Activated naive CD4-positive, alpha-beta T cell treated with anti-CD3 and anti-CD28 coated beads, Interleukin-2, amount 50 U/mL, for 16 hours (primary cell): ENCODE measurements around the gene NSDHL.
"Not testable (repeated sequence)": the region's sequence is repeated elsewhere in the genome, so short reads cannot be mapped to it uniquely, and the experiment has no call there.

ENCODE experiments used
- DNase-seq: peaks from one replicate; pipeline ENCODE4 v3.0.0-alpha.2; 2020

The NSDHL gene

DNA sequence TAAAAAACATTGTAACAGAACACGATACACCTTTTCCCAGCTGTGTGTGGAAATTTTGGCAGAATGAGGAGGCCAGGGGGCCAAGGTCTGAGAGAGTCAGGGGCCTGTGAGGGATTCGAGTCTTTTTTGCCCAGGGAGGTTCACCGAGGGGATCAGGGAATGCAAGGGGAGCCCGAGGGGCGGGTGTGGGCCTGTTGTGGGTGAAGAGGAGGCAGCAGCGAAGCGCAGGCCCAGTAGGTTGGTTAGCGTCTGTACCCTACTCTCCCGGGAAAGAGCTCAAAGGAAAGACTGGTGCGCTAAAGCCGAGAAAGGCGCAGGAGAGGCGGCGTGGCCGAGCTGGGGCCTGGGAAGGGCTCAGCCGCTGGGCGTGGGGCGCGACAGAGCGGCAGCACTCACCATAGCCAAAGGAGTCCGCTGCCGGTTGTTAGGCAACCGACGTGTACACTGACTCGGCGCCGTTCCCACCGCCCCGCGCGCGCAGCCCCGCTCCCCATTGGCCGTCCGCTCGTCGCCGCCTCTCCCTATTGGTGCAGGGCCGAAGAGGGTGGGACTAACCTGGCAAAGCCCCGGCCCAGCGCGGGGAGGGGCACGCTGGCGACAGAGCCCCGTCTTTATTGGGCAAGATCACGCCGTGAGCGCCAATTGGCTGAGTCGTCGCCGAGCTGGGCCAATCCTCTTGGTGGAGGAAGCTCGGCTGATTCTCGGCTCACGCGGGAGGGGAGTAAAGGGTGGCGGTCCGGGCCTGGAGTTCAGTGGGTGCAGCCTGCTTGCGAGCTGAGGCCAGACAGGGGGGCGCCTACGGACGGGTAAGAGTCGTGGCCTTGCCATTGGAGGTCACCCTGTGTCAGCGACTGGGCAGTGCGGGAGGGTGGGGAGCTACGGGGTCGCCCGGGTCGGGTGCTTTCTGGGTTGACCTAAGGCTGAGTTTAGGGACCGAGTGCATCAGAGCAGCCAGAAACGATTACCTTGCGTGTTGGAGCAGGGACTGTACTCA lies at the start of gene NSDHL, which contains the start of gene CETN2:
Gene NSDHL, plus strand, starts transcription at position 752 of the 994 bp plus-strand sequence. CDS start 15,262 bp downstream, outside the sequence.
Gene CETN2, minus strand, starts transcription at position 446 of the 994 bp plus-strand sequence. Its CDS starts 47 bp downstream, at position 399.
- DNase-seq = peak; percentile 95

DNA sequence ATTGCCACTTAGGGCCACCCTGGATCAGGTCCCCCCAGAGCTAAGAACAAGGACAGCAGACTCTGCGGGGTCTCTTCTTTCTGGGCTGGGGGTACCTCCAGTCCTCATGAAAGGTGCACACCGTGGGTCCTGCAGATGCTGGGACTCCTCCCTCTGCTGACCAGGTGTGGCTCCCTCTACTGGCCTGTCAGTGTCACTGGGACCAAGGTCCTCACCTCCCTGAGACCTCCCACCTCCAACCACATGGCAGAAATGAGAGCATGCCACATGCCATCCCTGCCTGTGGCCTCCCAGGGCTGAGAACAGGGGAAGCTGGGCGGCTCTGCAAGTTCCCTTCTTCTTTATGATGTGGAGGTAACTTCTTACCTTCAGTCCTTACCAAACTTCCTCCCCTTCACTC lies 43.8 kb upstream of the NSDHL start:
- not testable (repeated sequence) for DNase-seq

DNA sequence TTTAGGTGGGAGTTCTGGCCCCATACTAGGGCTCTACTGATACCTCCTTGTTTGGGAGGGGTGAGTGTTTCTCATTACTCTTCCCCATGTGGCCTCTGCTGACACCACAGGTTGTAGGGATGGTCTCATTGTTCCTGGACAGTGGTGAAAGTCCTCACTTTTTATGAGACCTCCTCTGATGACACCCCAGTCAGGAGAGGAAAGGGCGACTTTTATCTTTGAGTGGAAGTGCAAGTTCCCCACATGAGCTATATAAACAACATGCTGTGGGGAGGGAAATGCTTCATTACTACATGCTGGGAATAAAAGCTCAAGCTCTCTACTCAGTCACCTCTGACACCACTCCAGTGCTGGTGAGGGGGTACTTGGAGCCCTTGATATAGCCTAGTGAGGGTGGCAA lies 31.9 kb upstream of the NSDHL start:
- no peak for DNase-seq

DNA sequence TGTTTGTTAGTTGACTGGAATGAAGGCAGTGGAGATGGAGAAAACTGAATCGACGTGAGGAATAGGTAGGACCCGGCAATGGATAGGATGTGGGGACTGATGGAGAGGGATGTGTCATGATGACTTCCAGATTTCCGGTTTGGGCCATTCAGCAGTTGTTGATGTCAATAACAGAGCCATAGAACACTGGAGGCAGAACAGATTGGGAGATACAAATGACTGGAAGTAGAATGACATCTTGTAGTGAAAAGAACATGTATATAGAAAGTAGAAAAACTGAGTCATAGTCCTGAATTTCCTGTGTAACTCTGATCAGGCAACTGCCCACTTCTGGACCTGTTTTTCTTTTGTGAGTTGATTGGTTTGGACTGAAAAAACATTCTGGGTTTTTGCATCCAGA lies 24.8 kb upstream of the NSDHL start:
- no peak for DNase-seq

- no peak for DNase-seq
These were observed 20.5 kb upstream of the NSDHL start for GRCh38 chrX:152810403-152810802.

- no peak for DNase-seq
These were observed 17.7 kb upstream of the NSDHL start for GRCh38 chrX:152813206-152813605.

- no peak for DNase-seq
These were observed 16.8 kb upstream of the NSDHL start for GRCh38 chrX:152814048-152814447.

GRCh38 chrX:152817078-152817764 lies 13.6 kb upstream of the NSDHL start:
- no peak for DNase-seq

DNA sequence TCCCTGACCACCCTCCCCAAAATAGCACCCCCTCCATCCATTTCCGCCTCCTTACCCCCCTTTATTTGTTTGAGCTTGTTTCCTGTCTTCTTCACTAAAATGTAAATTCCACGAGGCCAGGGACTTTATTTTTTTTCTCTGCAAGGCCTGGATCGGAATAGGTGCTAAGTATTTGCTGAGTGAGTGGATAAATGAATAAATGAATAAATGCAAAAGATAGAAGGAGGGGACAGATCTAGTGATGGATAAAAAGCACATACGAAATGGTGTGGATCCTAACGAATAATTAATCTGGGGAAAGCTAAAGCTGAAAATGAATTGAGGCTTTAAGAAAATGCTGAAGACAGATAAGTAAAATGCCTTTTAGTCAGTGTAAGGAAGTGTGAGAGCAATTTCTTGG lies 12.5 kb upstream of the NSDHL start:
- DNase-seq = no peak

DNA sequence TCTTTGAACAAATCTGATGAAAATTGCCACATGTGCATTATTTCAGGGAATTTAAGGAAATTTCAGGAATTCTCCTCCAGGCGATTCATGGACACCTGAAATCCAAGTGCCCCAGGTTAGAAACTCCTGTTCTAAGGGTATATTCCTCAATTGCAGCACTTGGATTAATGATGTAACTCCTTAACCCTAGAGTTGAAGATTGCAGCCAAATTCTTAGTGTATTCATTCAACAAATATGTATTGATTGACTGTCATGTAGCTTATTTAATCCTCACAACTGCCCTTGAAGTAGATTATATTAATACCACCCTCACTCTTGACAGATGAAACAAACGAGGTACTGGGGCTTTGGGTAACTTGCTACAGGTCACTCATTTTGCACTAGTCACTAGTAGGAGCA lies 11.6 kb upstream of the NSDHL start:
- no peak for DNase-seq

GRCh38 chrX:152819732-152820131 lies 11.1 kb upstream of the NSDHL start:
- DNase-seq = no peak

DNA sequence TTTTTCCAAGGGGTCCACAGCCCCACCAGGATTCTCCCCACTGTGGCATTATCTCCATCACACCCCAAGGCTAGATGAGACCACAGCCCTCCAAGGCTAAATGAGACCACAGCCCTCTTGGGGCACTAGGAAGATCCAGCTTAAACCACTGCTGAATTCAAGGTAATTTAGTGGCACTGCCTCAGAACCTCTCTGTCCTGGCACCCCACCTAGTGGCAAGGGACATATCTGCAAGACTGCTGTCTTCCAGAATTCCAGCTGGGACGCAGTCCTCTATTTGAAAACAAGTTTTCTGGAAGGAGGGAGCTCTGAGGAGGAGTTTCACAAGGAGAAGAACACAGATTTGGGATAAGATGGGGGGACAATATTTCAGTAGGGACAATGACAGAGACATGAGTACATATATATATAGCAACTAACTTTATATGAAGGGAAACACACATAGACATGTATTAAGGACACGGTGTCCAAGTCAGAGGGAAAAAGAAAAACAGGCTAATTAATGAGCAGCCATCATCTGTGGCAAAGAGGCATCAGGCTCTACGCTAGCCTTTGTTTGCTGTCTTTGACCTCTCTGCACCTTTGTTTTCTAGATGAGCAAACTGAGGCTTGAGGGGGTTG lies 9.6 kb upstream of the NSDHL start:
- no peak for DNase-seq

- no peak for DNase-seq
These were observed 8.3 kb upstream of the NSDHL start for GRCh38 chrX:152822383-152823086.

DNA sequence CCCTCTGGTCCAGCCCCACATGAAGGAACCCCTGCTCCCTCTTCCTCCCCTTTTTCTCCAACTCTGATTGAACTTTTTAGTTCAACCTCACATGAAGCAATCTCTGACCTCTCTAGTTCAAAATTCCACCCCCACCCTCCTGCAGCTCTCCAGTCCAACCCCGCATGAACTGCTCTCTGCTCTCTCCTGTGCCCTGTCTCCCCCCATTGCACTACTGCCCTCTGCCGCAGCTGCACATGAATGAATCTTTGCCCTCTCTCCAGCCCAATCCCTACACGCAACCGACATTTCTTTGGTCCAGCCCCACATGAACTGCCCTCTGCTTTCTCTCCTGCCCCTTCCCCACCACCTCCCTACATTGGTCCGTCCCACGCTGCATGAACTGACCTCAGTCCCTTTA lies 7.2 kb upstream of the NSDHL start:
- no peak for DNase-seq

- no peak for DNase-seq
These were observed 6.0 kb upstream of the NSDHL start for GRCh38 chrX:152824841-152825374.

GRCh38 chrX:152831391-152831790 lies 528 bp downstream of the NSDHL start:
- no peak for DNase-seq

DNA sequence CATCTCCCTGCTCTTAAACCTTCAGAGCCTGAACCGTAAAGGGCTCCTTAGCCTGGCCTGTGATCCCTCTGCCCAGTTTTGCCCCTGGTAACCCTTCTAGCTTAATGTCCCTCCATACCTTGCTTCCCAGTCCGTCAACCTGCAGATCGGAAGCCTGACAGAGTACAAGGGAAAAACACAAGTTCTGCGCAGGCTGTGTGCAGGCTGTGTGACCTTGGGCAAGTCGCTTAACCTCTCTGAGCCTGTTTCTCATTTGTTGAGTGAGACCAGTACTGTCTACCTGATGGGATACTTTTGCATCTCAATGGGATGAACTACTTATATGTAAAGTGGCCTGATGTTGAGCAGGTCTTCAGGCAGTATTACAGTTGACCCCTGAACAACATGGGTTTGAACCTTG lies 1.7 kb downstream of the NSDHL start:
- DNase-seq = no peak

GRCh38 chrX:152833378-152833777 lies 2.5 kb downstream of the NSDHL start:
- no peak for DNase-seq

- DNase-seq = not testable (repeated sequence)
These were observed 4.6 kb downstream of the NSDHL start for GRCh38 chrX:152835470-152835869.

DNA sequence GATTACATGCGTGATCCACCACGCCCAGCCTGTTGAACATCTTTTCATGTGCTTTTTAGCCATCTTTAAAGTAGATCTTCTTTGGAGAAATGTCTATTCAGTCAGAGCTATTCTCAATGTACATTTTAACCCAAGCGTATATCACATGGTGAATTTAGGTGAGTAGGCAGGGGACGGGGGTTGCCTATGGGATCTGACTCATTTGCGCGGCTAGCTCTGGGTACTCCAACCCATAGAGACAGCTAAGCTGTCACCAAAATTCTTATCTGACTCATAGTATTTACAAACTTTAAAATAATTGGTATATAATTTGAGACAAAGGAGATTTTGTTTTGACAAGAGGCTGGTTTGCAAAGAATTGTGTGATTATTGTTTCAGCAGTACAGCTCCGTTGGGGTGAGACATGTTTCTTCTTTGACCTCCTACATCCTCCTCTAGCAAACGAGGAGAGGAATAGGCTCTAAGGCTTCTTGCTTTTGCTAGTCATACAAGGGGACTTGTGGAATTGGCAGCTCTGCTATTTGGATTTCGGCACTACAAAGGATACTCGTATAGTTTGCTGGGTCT lies 12.0 kb downstream of the NSDHL start:
- no peak for DNase-seq

GRCh38 chrX:152843852-152844251 lies 13.0 kb downstream of the NSDHL start:
- no peak for DNase-seq

GRCh38 chrX:152844256-152844655 lies 13.4 kb downstream of the NSDHL start:
- no peak for DNase-seq
